ENCODE results near the gene CDK7.

Gene CDK7

DNA sequence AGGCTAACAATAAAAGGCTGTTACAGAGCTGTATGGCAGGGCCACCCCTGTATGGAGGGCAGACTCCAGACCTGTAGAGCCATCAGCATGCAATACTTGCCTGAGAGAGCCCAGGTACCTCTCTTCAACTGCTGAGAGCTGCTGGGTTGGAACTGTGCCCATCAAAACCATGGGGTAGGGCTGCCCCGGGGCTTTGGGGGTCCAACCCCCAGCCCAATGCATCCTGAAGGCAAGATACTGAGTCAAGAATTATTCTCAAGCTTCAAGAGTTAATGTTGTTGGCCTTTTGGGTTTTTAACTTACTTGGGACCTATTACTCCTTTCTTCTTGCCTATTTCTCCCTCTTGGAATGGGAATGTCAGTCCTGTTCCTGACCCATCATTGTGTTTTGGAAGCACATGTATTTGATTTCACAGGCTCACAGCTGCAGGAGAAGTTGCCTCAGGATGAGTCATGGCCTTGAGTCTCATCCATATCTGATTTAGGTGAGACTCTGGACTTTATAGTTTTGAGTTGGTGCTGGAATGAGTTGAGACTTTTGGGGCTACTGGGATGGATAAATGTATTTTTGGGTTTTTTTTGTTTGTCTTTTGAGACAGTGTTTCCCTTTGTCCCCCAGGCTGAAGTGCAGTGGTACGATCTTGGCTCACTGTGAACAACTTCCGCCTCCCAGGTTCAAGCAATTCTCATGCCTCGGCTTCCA is 21.0 kb upstream of the CDK7 start:
- no peak for DNase-seq (ENCODE audit: low read depth in 1 of 2, low spot score in 1 of 2)
- H3K27me3 ChIP-seq (ENCODE audit: insufficient read depth, poor library complexity, severe bottlenecking): no peaks in the 10 kb centered on the region
- no peak overlapping the region for H3K4me3 ChIP-seq (replicated peaks; ENCODE audit: insufficient read depth, low read length)
- TF ChIP-seq, protein P1, sequence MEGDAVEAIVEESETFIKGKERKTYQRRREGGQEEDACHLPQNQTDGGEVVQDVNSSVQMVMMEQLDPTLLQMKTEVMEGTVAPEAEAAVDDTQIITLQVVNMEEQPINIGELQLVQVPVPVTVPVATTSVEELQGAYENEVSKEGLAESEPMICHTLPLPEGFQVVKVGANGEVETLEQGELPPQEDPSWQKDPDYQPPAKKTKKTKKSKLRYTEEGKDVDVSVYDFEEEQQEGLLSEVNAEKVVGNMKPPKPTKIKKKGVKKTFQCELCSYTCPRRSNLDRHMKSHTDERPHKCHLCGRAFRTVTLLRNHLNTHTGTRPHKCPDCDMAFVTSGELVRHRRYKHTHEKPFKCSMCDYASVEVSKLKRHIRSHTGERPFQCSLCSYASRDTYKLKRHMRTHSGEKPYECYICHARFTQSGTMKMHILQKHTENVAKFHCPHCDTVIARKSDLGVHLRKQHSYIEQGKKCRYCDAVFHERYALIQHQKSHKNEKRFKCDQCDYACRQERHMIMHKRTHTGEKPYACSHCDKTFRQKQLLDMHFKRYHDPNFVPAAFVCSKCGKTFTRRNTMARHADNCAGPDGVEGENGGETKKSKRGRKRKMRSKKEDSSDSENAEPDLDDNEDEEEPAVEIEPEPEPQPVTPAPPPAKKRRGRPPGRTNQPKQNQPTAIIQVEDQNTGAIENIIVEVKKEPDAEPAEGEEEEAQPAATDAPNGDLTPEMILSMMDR (IDR thresholded peaks at IDR 0.05; ENCODE audit: insufficient read depth, low read length): no peak
- TF ChIP-seq, protein P2, sequence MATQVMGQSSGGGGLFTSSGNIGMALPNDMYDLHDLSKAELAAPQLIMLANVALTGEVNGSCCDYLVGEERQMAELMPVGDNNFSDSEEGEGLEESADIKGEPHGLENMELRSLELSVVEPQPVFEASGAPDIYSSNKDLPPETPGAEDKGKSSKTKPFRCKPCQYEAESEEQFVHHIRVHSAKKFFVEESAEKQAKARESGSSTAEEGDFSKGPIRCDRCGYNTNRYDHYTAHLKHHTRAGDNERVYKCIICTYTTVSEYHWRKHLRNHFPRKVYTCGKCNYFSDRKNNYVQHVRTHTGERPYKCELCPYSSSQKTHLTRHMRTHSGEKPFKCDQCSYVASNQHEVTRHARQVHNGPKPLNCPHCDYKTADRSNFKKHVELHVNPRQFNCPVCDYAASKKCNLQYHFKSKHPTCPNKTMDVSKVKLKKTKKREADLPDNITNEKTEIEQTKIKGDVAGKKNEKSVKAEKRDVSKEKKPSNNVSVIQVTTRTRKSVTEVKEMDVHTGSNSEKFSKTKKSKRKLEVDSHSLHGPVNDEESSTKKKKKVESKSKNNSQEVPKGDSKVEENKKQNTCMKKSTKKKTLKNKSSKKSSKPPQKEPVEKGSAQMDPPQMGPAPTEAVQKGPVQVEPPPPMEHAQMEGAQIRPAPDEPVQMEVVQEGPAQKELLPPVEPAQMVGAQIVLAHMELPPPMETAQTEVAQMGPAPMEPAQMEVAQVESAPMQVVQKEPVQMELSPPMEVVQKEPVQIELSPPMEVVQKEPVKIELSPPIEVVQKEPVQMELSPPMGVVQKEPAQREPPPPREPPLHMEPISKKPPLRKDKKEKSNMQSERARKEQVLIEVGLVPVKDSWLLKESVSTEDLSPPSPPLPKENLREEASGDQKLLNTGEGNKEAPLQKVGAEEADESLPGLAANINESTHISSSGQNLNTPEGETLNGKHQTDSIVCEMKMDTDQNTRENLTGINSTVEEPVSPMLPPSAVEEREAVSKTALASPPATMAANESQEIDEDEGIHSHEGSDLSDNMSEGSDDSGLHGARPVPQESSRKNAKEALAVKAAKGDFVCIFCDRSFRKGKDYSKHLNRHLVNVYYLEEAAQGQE (IDR thresholded peaks at IDR 0.05; ENCODE audit: insufficient replicate concordance, low read depth): no peak
- TF ChIP-seq POLR2AphosphoS5 (IDR thresholded peaks at IDR 0.05; ENCODE audit: low read depth) (no peak), SPI1 (IDR thresholded peaks at IDR 0.05; ENCODE audit: borderline replicate concordance, low read depth) (no peak), GABPA (IDR thresholded peaks at IDR 0.05; ENCODE audit: low read depth) (no peak)
- H3K27ac ChIP-seq (replicated peaks): no peak overlapping the region

DNA sequence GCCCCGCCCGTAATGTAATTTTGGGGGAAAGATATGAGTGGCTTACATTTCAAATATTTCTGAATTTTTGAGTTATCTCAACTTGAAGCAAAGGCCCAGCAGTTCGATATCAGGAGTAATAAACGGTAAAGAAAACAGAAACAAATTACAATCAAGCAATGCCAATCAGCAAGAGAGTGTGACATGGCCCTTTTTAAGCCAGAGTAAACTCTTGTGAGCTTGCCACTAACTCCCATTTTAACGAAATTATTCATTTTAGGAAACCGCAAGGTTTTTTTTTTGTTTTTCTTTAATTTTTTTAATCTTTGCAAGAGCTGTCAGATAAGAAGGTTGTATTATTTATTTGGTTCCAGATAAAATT is 17.6 kb upstream of the CDK7 start:
- Histone ChIP-seq H3K27ac (replicated peaks) (peak overlapping the region; percentile 35; the same call in 1 of the 2 replicates), H3K4me3 (replicated peaks; ENCODE audit: insufficient read depth, low read length) (peak overlapping the region; percentile 80), H3K27me3 (ENCODE audit: insufficient read depth, poor library complexity, severe bottlenecking) (no peaks in the 10 kb centered on the region)
- no peak for TF ChIP-seq POLR2AphosphoS5 (IDR thresholded peaks at IDR 0.05; ENCODE audit: low read depth)
- no peak for TF ChIP-seq GABPA (IDR thresholded peaks at IDR 0.05; ENCODE audit: low read depth)
- TF ChIP-seq, protein P1 (IDR thresholded peaks at IDR 0.05; ENCODE audit: insufficient read depth, low read length): no peak
- no peak for DNase-seq (ENCODE audit: low read depth in 1 of 2, low spot score in 1 of 2)

DNA sequence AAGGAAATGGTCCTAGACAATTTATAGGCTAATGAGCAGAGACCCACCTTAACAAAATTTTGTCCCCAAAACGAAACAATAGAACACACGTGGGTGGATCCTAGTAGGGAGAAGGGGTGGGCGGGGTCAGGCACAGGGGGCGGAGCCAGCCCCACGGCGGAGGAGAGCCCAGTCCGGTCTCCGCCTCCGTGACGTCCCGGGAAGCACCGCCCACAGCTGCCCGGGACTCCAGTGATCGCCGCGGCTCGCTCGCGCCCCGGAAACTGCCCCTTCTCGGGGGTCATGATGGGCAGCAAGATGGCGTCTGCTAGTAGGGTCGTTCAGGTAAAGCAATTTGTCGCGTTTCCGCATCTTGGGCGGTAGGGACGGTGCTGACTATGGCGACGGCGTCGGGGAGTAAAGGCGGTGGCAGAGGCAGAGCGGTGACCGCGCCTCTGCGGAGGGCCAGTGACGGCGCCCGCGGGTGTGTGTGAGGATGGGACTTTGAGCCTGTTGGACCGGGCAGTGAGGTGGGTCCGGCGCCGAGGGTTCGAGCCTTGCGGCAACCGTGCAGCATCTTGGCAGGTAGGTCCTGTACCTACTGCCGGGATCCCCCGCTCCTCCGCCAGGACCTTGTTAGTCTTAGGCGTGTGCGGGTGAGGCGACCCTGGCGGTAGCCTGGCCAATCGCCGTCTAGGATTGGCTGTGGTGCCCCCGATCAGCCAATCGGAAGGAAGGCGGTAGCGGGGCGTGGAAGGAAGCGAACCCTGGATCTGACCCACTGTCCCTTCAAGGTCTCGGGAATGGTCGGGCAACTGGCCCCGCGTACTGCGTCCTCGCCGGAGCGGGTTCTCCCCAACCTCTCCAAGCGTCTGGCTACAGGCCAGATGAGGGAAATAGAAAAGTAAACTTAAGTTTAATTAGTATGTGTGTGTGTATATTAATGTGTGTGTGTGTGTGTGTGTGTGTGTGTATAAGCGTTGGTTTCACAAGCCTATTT is 16.8 kb upstream of the CDK7 start:
- H3K4me3 ChIP-seq (replicated peaks; ENCODE audit: insufficient read depth, low read length): peak overlapping the region; percentile 80
- peak overlapping the region; percentile 85 for H3K27ac ChIP-seq (replicated peaks)
- no peaks in the 10 kb centered on the region for H3K27me3 ChIP-seq (ENCODE audit: insufficient read depth, poor library complexity, severe bottlenecking)
- DNase-seq (ENCODE audit: low read depth in 1 of 2, low spot score in 1 of 2): peak; percentile 56 to 86
- TF ChIP-seq GABPA (IDR thresholded peaks at IDR 0.05; ENCODE audit: low read depth) (no peak), SPI1 (IDR thresholded peaks at IDR 0.05; ENCODE audit: borderline replicate concordance, low read depth) (no peak), POLR2AphosphoS5 (IDR thresholded peaks at IDR 0.05; ENCODE audit: low read depth) (no peak)
- TF ChIP-seq, protein P1 (IDR thresholded peaks at IDR 0.05; ENCODE audit: insufficient read depth, low read length): no peak
- TF ChIP-seq, protein P2 (IDR thresholded peaks at IDR 0.05; ENCODE audit: insufficient replicate concordance, low read depth): no peak

All from HL-60 (cell line).